PC-3 (cell line): ENCODE measurements around the gene CLEC17A.

ENCODE experiments used
- EZH2 ChIP-seq: fragments of 300-600 bp; sonication (generic); IDR thresholded peaks from one replicate; pipeline ENCODE4 v1.6.1; 2017; ENCODE audit warnings: antibody characterized with exemption, mild to moderate bottlenecking, low read length; ENCODE audit not compliant: unreplicated experiment
- TF ChIP-seq, protein P1 (sequence below): fragments of 300-600 bp; sonication (generic); conservative IDR thresholded peaks from 2 replicates; pipeline ENCODE4 v1.5.1; 2017; ENCODE audit warnings: antibody characterized with exemption, low read depth, mild to moderate bottlenecking, low read length

DNA sequence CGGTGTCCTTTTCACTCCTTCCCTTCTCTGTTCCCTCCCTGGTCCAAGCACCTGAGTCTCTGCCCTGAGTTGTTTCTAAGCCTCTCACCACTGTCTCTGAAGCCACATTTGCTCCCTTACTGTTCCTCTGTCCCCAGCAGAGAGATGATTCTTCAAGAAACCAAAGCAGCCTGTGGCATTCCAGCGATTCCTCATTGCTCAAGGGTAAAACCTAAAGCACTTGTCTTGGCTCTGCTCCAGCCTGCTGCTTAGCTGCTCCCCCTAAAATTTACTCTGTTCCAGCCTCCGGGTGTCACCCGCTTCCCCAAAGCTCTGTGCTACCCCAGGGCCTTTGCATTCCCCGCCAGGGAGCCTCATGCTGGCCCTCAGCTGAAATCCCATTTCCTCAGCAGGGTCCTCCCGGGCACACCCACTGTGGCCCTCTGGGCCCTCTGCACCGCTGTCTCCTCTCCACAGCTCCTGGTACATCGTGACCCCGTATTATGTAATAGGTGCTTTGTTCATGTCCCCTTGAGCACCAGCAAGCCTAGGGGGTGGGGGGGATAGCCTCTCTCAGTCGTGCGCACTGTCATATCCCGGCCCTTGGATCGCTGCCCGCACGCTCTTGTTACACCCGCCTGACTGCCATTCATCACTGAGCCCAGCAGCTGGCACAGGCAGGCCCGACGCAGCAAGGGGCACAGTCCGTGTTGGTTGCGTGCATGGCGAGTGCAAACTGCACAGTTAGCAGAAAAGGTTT lies 37.7 kb upstream of the CLEC17A start:
- TF ChIP-seq, protein P1, sequence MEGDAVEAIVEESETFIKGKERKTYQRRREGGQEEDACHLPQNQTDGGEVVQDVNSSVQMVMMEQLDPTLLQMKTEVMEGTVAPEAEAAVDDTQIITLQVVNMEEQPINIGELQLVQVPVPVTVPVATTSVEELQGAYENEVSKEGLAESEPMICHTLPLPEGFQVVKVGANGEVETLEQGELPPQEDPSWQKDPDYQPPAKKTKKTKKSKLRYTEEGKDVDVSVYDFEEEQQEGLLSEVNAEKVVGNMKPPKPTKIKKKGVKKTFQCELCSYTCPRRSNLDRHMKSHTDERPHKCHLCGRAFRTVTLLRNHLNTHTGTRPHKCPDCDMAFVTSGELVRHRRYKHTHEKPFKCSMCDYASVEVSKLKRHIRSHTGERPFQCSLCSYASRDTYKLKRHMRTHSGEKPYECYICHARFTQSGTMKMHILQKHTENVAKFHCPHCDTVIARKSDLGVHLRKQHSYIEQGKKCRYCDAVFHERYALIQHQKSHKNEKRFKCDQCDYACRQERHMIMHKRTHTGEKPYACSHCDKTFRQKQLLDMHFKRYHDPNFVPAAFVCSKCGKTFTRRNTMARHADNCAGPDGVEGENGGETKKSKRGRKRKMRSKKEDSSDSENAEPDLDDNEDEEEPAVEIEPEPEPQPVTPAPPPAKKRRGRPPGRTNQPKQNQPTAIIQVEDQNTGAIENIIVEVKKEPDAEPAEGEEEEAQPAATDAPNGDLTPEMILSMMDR = no peak
- no peak for TF ChIP-seq EZH2
